Measurements from ENCODE around the gene FNBP1L. TPM values are rescaled to one million over a fixed set of nuclear protein-coding genes. Genes with fewer than 3 reads are reported as not detected.
A peak's percentile ranks its signal among the peaks of the same experiment; 100 is the strongest.

Gene FNBP1L
- total RNA-seq, 1 experiment from 2014 or later: 119 TPM

- H3K23me2 ChIP-seq (ENCODE audit: insufficient read length, low read depth, low read length, poor library complexity, severe bottlenecking): peaks cover 7% of the 10 kb centered on the region
- H4K91ac ChIP-seq (ENCODE audit: insufficient read length, low read depth, low read length): no peak overlapping the region
- no peak overlapping the region for H2BK120ac ChIP-seq (ENCODE audit: low read depth, low read length, poor library complexity, severe bottlenecking)
- H3K36me3 Mint-ChIP-seq (ENCODE audit: insufficient read depth in 1 of 3, low read depth in 3 of 3): peaks cover 0 to 8% (median 7%) of the 10 kb centered on the region in 3 experiments; a peak in 4 of 7 replicates
- H3K9me3 ChIP-seq (ENCODE audit: control insufficient read depth, low read depth, low read length): no peaks in the 10 kb centered on the region
- no peaks in the 10 kb centered on the region for H3K27me3 ChIP-seq (ENCODE audit: insufficient read depth, low read length)
- no peaks in the 10 kb centered on the region for H4K20me1 ChIP-seq (ENCODE audit: control insufficient read depth, insufficient read depth, insufficient read length)
- peak overlapping the region; percentile 26 for H3K4me2 ChIP-seq (ENCODE audit: insufficient read depth, insufficient read length, low read length)
- peaks cover 3% of the 10 kb centered on the region for H3K79me1 ChIP-seq (ENCODE audit: insufficient read depth, low read depth, low read length, poor library complexity, severe bottlenecking)
- H3K9me3 Mint-ChIP-seq: no peaks in the 10 kb centered on the region; a peak in 1 of 5 replicates
- H2BK12ac ChIP-seq (ENCODE audit: insufficient read length, low read depth, low read length): no peak overlapping the region
- peak overlapping the region; percentile 38 to 100 for H3K4me3 Mint-ChIP-seq
- no peak overlapping the region for H3K27ac ChIP-seq (ENCODE audit: insufficient read length, low read depth, low read length)
- H3K14ac ChIP-seq (ENCODE audit: insufficient read depth, low read length): no peak overlapping the region
- H2BK15ac ChIP-seq (ENCODE audit: low read depth, low read length): no peak overlapping the region
- no peaks in the 10 kb centered on the region for H3K27me3 Mint-ChIP-seq (ENCODE audit: low read depth)
- no peak overlapping the region; a peak in 1 of 7 replicates for H3K27ac Mint-ChIP-seq
- no peak overlapping the region for H3K18ac ChIP-seq (ENCODE audit: insufficient read length, low read depth, low read length)
- H3K9ac ChIP-seq (ENCODE audit: extremely low read depth, insufficient read length, low read length): no peak overlapping the region
- TF ChIP-seq CTCF (conservative IDR thresholded peaks at IDR 0.05): no peak
- H3K4me1 Mint-ChIP-seq: peaks cover 47 to 58% of the 10 kb centered on the region in 2 experiments
- no peaks in the 10 kb centered on the region; the same call in 1 of the 2 replicates for H3K4me1 ChIP-seq (ENCODE audit: insufficient read depth, low read length)
- H3K79me2 ChIP-seq (ENCODE audit: insufficient read depth, low read length): peaks cover 52% of the 10 kb centered on the region; the same call in 1 of the 2 replicates
- H3K23ac ChIP-seq (ENCODE audit: insufficient read length, low read depth, low read length): no peak overlapping the region
- no CpG with 5 or more reads among the region's 1 CpG for WGBS (ENCODE audit: extremely low coverage, insufficient read length, low lambda C conversion rate)
- H4K5ac ChIP-seq (ENCODE audit: insufficient read length, low read depth, low read length): no peak overlapping the region
- no peak overlapping the region for H4K8ac ChIP-seq (replicated peaks; ENCODE audit: insufficient read length, low read depth, low read length)
- H2AK5ac ChIP-seq (ENCODE audit: insufficient read length, low read length): no peak overlapping the region
- H2BK20ac ChIP-seq (ENCODE audit: low read depth, low read length, poor library complexity, severe bottlenecking): no peak overlapping the region
- H3K56ac ChIP-seq (ENCODE audit: insufficient read length, low read depth, low read length): no peak overlapping the region
- no peak for DNase-seq
- no peak overlapping the region for H3T11ph ChIP-seq (ENCODE audit: low read length)
- H3K4ac ChIP-seq (ENCODE audit: low read depth, low read length): no peak overlapping the region
- H2BK5ac ChIP-seq (ENCODE audit: insufficient read length, low read length): no peak overlapping the region
- H2AFZ ChIP-seq (ENCODE audit: low read length): no peak overlapping the region
Observed at GRCh38 chr1:93450321-93450720, 2.4 kb downstream of the FNBP1L start.
